GM06990 (cell line): ENCODE data around the gene EFHC1.
A peak's percentile ranks its signal among the peaks of the same experiment; 100 is the strongest.

Source experiments
- DNase-seq: peaks from one replicate; pipeline ENCODE4 v3.0.0-alpha.2; 2011; ENCODE audit not compliant: insufficient read length; ENCODE audit errors: extremely low read depth
- H3K27me3 ChIP-seq: replicated peaks from 2 replicates; pipeline ENCODE4 v1.6.0; 2011; ENCODE audit warnings: low read length; ENCODE audit not compliant: control insufficient read depth, insufficient read depth
- H3K36me3 ChIP-seq: 2 replicates; pipeline ENCODE4 v1.5.1; 2011; ENCODE audit warnings: low read length; ENCODE audit not compliant: control insufficient read depth, insufficient read depth
- H3K4me3 ChIP-seq: replicated peaks from 2 replicates; pipeline ENCODE4 v1.5.1; 2011; ENCODE audit warnings: low read depth, mild to moderate bottlenecking, control low read depth, low read length
- TF ChIP-seq, protein P1 (sequence below): IDR thresholded peaks from 2 replicates; pipeline ENCODE4 v1.5.1; 2011; ENCODE audit warnings: low read length, control low read depth, mild to moderate bottlenecking, inconsistent platforms; ENCODE audit not compliant: insufficient read depth, poor library complexity, severe bottlenecking

Gene EFHC1

GRCh38 chr6:52407467-52407866 is 12.7 kb upstream of the EFHC1 start:
- peaks cover 5% of the 10 kb centered on the region for H3K36me3 ChIP-seq
- TF ChIP-seq, protein P1, sequence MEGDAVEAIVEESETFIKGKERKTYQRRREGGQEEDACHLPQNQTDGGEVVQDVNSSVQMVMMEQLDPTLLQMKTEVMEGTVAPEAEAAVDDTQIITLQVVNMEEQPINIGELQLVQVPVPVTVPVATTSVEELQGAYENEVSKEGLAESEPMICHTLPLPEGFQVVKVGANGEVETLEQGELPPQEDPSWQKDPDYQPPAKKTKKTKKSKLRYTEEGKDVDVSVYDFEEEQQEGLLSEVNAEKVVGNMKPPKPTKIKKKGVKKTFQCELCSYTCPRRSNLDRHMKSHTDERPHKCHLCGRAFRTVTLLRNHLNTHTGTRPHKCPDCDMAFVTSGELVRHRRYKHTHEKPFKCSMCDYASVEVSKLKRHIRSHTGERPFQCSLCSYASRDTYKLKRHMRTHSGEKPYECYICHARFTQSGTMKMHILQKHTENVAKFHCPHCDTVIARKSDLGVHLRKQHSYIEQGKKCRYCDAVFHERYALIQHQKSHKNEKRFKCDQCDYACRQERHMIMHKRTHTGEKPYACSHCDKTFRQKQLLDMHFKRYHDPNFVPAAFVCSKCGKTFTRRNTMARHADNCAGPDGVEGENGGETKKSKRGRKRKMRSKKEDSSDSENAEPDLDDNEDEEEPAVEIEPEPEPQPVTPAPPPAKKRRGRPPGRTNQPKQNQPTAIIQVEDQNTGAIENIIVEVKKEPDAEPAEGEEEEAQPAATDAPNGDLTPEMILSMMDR: peak; percentile 55
- H3K27me3 ChIP-seq: no peaks in the 10 kb centered on the region
- DNase-seq: no peak
- H3K4me3 ChIP-seq: no peak overlapping the region

- Histone ChIP-seq H3K27me3 (no peaks in the 10 kb centered on the region), H3K4me3 (no peak overlapping the region), H3K36me3 (no peaks in the 10 kb centered on the region; the same call in 1 of the 2 replicates)
- TF ChIP-seq, protein P1: no peak
- no peak for DNase-seq
These were observed 10.6 kb upstream of the EFHC1 start for GRCh38 chr6:52409499-52409898.

DNA sequence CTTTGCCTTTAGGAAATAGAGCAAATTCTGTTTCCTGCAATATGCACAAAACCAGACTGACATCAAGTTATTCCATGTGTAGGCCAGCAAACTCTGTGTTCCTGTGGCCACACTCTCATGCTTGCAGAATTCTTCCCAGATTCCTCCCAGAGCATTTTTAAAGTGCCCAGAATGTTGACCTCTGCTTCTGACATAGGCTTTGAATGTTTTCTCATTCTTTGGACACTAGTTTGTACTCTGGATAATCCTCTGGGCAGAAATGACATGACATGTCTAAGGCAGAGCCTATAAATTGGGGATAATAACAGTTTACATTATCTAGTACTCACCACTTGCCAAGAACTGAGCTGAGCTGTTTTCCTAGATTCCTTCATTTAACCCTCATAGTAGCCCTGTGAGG is 9.2 kb upstream of the EFHC1 start:
- TF ChIP-seq, protein P1: no peak
- Histone ChIP-seq H3K36me3 (no peaks in the 10 kb centered on the region; the same call in 1 of the 2 replicates), H3K4me3 (no peak overlapping the region), H3K27me3 (no peaks in the 10 kb centered on the region)
- no peak for DNase-seq

DNA sequence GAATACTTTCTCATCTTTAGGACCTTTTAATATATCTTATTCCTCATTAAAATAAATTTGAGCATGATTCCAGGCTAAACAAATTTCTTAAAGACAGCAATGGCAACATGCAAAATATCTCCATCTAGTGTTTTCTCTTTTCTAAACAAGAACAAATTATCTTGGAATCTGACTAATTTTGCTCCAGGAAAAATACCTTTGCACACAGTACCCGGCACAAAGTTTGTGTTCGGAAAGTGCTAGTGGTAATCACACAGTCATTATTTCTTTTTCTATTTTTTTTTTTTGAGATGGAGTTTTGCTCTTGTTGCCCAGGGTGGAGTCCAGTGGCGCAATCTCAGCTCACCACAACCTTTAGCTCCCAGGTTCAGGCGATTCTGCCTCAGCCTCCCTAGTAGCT is 8.2 kb upstream of the EFHC1 start:
- no peak for DNase-seq
- H3K36me3 ChIP-seq: no peaks in the 10 kb centered on the region; the same call in 1 of the 2 replicates
- no peak overlapping the region for H3K4me3 ChIP-seq
- no peaks in the 10 kb centered on the region for H3K27me3 ChIP-seq
- TF ChIP-seq, protein P1: no peak

DNA sequence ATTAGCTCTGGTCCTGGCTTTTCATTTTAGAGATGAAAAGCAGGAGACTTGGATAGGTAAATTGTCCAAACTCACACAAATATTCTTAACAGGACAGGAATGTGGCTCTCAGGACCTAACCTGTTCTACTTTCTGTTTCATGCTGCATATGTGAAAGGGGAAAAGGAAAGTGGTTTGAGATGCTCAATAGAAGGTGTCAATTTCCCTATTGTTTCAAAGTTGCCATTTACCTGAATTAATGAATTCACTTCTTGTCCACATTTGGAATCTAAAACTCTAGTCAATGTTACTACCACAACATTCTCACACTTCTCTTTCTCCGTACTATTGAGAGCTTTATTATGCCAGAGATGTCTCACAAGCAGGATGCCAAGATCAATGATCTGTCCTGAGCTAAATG is 4.8 kb upstream of the EFHC1 start:
- H3K4me3 ChIP-seq: no peak overlapping the region
- no peaks in the 10 kb centered on the region for H3K27me3 ChIP-seq
- DNase-seq: no peak
- TF ChIP-seq, protein P1: no peak
- no peaks in the 10 kb centered on the region for H3K36me3 ChIP-seq

GRCh38 chr6:52415917-52416628 is 4.1 kb upstream of the EFHC1 start:
- Histone ChIP-seq H3K36me3 (no peaks in the 10 kb centered on the region), H3K27me3 (no peaks in the 10 kb centered on the region), H3K4me3 (no peak overlapping the region)
- TF ChIP-seq, protein P1: no peak
- no peak for DNase-seq
